ENCODE measurements around the gene LRRC8E. TPM values are rescaled to one million over a fixed set of nuclear protein-coding genes. Genes with fewer than 3 reads are reported as not detected.

The LRRC8E gene
- total RNA-seq, 1 donor from 2014 or later = 4.3 TPM

GRCh38 chr19:7931221-7932061, 43.1 kb downstream of the LRRC8E start:
- TF ChIP-seq CTCF (conservative IDR thresholded peaks at IDR 0.05) = no peak
- H3K4me3 Mint-ChIP-seq = no peak overlapping the region
- DNase-seq (ENCODE audit: extremely low spot score, unreplicated experiment) = no peak
- no peak overlapping the region for H3K27ac Mint-ChIP-seq
- peaks cover 14% of the 10 kb centered on the region for H3K4me1 Mint-ChIP-seq (ENCODE audit: unreplicated experiment)
- no peaks in the 10 kb centered on the region for H3K27me3 Mint-ChIP-seq
- no peaks in the 10 kb centered on the region for H3K9me3 Mint-ChIP-seq
- H3K36me3 Mint-ChIP-seq = peaks cover 4% of the 10 kb centered on the region

DNA sequence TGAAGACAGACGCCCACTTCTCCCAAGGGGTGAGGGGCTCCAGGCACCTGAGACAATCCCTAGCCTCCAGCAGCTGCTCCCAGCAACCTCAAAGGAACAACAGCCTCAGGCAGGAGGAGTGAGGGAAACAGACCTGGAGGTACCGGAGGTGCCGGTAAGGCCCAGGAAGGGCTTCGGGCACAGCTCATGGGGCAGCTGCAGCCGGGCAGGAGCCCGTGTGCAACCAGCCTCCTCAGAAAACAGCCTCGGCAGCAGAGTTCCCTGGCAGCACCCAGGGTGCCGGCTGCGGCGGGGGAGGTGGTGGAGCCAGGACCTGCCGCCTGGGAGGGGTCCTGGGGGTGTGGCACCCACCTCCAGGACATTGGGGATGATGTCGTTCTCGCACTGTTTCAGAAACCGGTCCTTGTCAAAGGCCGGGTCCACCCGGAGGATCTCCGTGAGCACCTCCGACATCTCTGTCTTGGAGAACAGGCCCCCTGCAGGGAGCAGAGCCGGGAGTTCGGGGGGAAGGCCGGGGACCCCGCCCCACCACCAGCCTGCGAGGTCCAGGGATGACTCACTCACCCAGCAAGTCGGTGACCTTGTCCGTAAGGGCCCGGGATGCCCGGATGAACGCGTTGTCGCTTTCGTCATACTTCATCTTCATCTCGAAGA, 44.1 kb downstream of the LRRC8E start:
- Mint-ChIP-seq H3K36me3 (peaks cover 4% of the 10 kb centered on the region), H3K4me3 (no peak overlapping the region), H3K4me1 (ENCODE audit: unreplicated experiment) (peaks cover 12% of the 10 kb centered on the region), H3K27ac (no peak overlapping the region), H3K27me3 (no peaks in the 10 kb centered on the region), H3K9me3 (no peaks in the 10 kb centered on the region)
- no peak for TF ChIP-seq CTCF (conservative IDR thresholded peaks at IDR 0.05)
- no peak for DNase-seq (ENCODE audit: extremely low spot score, unreplicated experiment)

- DNase-seq (ENCODE audit: extremely low spot score, unreplicated experiment) = no peak
- TF ChIP-seq CTCF (conservative IDR thresholded peaks at IDR 0.05) = no peak
- H3K27me3 Mint-ChIP-seq = no peaks in the 10 kb centered on the region
- H3K36me3 Mint-ChIP-seq = peaks cover 4% of the 10 kb centered on the region
- no peaks in the 10 kb centered on the region for H3K9me3 Mint-ChIP-seq
- no peak overlapping the region for H3K27ac Mint-ChIP-seq
- no peak overlapping the region for H3K4me3 Mint-ChIP-seq
- peaks cover 12% of the 10 kb centered on the region for H3K4me1 Mint-ChIP-seq (ENCODE audit: unreplicated experiment)
Observed at GRCh38 chr19:7932930-7933300, 44.6 kb downstream of the LRRC8E start.

DNA sequence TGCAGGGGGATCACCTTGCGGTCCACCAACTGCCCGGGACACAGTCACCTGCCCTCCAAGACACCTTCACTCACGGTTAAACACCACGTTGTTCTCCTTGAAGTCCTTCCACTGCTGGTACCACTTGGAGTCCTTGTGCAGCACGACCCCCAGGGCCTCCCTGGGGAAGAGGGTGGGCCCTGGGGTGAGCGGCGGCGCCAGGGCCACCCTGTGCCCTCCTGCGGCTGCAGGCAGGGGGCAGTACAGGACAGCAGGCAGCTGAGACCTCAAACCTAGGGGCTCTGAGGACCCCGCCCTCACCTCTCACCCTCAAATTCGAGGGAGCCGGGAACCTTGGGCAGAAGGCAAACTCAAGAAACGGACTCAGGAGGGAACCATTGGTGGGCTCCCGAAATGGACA, 45.1 kb downstream of the LRRC8E start:
- Mint-ChIP-seq H3K9me3 (no peaks in the 10 kb centered on the region), H3K27ac (no peak overlapping the region), H3K4me1 (ENCODE audit: unreplicated experiment) (peaks cover 8% of the 10 kb centered on the region), H3K27me3 (no peaks in the 10 kb centered on the region), H3K36me3 (peaks cover 2% of the 10 kb centered on the region), H3K4me3 (no peak overlapping the region)
- TF ChIP-seq CTCF (conservative IDR thresholded peaks at IDR 0.05) = peak; percentile 52
- no peak for DNase-seq (ENCODE audit: extremely low spot score, unreplicated experiment)

GRCh38 chr19:7933828-7934725, 45.8 kb downstream of the LRRC8E start:
- peak; percentile 7 for TF ChIP-seq CTCF (conservative IDR thresholded peaks at IDR 0.05)
- Mint-ChIP-seq H3K27me3 (no peaks in the 10 kb centered on the region), H3K36me3 (peaks cover 3% of the 10 kb centered on the region), H3K4me1 (ENCODE audit: unreplicated experiment) (peaks cover 2% of the 10 kb centered on the region), H3K27ac (no peak overlapping the region), H3K4me3 (no peak overlapping the region), H3K9me3 (no peaks in the 10 kb centered on the region)
- no peak for DNase-seq (ENCODE audit: extremely low spot score, unreplicated experiment)

All from type B pancreatic cell (in vitro differentiated cells).